HUDEP-2 (cell line): ENCODE measurements around the gene ADSS1.

Experiments
- DNase-seq, 76 experiments: peaks; one replicate each; lab custom pipeline; 2025; ENCODE audit not compliant: unreplicated experiment in 76 of 76; lab: John Stamatoyannopoulos, UW

ADSS1 gene

DNA sequence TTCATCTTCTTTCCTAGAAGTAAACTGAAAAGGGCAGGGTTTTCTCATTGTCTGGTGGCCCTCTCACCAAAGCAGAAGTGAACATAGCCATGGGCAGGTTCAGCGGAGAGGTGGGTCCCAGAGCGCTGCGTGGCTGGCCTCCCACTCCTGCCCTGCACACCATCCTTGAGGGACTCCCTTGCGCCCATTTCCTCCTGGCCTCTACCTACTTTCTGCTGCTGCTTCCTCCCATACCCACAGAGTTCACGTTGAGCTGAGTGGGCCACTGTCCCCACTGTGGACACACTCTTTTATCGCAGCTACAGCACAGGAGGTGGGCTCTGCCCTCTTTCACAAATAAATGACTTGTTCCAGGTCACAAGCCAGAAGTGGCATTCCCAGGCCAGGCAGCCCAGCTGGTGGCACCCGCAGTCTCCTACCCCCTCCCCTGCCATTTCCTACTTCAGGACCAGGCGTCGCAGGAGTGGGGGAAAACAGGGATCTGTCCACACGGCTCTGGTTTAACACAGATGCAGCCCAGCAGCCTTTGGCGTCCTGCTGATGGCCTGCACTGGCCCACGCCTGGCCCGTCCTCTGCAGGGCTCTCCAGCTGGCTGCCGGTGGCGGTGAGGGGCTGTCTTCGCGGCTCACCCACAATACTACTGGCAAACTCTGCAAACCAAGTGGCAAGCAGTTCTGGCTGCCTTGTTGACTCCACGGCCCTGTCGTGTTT, 33.8 kb downstream of the ADSS1 start:
- DNase-seq: no peak

DNA sequence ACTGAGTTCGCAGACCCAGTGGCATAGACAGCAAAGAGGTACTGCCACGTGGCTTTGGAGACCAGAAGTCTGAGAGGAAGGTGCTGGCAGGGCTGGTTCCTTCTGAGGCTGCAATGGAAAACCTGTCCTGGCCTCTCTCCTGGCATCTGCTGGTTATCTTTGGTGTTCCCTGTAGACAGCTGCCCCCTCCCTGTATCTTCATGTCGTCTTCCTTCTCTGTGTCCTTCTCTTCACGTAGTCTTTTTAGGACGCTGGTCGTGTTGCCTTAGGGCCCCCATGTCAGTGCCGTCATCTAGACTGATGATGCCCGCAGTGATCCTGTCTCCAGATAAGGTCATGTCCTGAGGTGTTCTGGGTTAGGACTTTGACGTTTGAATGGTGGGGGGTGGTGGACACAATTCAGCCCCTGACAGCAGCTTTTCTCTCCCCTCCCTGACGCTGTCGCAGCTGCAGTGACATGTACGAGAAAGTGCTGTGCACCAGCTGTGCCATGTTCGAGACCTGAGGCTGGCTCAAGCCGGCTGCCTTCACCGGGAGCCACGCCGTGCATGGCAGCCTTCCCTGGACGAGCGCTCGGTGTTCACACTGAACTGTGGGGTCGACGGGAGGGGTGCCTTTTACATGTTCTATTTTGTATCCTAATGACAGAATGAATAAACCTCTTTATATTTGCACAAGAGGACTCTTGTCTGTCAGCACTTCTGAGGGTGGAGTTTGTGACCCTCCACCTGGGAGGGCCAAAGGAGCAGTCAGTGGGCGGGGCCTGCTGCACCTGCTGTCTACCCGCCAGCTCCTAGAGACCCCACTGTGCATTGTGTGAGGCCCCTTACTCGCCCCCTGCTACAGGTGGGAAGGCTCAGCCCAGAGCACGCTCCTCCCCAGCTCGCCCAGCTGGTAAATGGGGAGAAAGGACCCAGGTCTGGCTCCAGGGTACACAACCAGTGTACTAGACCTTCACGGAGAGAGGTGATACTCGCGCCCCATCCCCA, 35.2 kb downstream of the ADSS1 start:
- no peak for DNase-seq

DNA sequence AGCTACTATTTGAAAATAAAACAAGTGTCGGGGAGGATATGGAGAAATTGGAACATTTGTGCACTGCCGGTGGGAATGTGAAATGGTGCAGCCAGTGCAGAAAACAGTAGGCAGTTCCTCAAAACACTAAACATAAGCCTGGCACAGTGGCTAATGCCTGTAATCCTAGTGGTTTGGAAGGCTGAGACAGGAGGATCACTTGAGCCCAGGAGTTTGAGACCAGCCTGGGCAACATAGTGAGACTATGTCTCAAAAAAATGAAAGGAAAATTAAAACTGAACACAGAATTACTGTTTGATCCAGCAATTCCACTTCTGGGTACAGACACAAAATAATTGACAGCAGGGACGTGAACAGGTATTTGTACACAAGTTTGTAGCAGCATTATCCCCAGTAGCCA, 41.5 kb downstream of the ADSS1 start:
- no peak for DNase-seq

DNA sequence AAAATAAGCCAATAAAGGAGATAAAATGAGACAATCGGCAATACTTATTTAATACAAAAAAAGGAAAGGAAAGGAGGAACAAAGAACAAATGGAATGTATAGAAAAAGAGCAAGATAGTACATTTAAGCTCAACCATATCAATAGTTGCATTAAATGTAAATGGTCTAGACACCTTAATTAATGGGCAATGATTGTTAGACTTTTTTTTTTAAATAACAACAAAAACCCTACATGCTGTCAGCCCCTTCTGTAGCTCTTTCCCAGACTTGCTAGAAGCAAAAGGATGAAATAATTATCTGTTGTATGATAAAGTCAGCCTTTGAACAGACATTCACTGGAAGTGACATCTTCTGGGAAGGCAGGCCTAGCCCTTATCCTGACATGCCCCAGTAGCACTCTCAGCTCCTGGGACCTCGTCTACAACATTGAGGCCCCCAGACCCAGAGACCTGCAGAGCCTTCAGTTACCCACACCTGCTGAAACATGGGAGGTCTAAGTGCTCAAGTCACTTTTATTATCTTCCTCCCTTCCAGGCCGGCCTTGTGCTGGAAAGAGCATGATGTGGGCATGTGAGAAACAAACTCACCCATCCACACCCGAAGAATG, 42.3 kb downstream of the ADSS1 start:
- no peak for DNase-seq

DNA sequence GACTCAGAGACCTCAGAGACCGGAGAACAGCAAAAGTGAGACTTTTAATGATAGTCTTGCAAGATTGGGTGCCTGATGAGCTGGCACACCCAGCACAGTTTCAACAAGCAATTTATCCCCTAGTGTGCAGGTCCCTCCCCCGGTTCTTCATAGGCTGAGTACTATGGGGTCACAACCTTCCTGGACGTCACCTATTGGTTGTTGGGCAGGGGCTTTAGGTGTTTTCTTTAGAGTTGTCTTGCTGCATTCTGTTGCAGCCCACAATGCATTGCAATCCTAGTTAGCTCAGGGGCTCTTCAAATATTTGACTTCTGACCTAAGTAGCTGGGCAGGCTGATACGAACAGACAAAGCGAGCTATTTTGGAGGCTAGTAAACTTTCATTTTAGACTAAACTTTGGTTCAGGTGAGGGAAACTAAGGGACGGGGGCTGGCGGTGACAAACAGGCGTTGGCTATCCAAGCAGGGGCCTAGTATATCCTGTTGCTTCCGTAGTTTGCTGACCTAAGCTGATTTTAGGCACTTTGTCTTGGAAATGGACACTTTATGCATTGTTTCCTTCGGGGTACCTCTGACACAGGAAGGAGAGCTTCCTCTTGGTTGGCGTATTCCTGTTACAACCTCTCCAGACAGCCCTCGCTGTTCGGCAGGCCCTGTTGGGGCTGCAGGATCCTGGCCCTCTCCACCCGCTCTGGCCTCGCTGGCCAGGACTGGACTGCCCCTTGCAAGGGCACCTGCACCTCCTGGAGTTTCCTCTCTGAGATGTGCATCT, 43.0 kb downstream of the ADSS1 start:
- no peak for DNase-seq

DNA sequence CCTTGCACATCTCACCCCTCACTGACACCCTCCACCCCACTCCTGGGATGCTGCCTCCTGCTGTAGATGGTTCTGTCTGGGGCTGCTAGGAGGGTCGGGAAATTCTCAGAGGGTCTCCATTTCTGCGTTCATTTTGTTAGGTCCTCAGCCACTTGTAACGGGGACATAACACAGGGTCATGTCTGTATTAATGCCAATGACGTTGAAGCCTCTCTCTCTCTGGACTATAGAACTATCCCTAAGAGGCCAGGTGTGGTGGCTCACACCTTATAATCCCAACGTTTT, 43.5 kb downstream of the ADSS1 start:
- no peak for DNase-seq

DNA sequence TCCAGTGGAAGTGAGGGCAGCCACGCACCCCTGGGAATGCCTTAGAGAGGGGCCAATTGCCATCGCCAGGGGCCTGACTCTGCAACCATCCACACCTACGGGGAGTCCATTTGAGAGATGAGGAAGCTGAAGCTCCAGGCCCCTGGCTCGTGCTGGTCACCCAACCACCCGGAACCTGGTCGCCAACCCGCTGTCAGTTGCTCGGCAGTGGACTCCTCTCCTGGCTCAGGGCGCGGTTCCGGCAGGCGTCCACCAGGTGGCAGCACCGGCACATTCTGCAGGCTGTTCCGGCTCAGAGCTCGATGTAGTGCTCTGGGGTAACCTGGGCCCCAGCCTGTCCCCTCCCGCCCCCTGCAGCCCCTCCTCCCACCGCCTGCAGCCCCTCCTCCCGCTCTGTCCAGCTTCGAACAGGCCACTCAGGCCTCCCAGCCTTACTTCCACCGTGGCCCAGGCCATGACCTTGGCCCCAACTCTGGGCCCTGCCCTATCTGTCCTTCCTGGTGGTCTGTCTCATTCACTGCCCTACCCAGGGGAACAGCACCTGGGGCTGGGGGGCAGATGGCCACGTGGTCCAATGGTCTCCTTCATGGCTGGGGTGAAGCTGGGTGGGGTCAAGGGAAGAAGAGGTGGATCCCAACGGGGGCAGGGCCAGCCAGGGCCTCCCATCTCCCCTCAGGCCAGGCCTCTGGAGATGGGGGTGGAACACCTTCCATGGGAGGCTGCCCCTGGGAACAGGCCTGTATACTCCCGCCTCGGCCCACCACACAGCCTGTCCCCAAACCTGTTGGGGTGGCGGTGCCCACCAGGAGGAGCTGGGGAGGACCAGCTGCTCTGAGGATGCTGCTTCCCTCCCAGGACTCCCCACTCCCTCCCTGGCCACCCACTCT, 44.7 kb downstream of the ADSS1 start:
- DNase-seq: peak in 72 of 76 experiments; percentile 5 to 90 (median 71)

DNA sequence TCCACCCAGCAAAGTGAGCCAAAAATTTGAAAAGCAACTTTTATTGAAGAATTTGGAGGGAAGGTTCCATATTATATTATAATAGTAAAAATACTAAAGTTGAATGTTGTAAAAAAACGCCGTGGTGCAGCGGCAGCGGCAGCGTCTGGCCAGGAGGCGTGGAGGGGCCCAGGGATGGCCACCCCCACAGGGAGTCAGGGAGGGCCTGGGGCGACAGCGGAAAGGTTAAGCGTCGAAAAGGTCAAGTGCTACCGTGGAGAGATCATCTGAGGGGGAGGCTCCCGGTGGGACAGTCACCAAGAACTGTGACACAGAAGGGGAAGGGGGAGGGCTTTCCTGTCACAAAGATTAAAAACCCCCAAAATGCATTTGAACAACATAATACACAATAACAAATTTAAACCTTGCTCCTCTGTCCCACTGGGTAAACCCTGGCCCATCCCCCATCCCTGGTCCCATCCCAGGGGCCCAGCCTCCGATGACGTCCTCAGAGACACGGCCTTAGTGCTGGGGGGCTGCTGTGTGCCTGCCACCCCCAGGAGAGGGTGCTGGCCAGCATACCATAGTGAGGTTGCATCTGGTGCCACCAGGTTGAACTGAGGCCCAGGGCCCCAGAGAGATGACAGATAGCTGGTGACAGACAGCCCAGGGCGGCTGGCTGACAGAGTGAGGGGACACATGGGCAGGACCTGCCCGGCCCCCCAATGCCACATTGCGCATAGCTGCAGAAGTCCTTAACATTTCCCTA, 45.5 kb downstream of the ADSS1 start:
- no peak for DNase-seq

DNA sequence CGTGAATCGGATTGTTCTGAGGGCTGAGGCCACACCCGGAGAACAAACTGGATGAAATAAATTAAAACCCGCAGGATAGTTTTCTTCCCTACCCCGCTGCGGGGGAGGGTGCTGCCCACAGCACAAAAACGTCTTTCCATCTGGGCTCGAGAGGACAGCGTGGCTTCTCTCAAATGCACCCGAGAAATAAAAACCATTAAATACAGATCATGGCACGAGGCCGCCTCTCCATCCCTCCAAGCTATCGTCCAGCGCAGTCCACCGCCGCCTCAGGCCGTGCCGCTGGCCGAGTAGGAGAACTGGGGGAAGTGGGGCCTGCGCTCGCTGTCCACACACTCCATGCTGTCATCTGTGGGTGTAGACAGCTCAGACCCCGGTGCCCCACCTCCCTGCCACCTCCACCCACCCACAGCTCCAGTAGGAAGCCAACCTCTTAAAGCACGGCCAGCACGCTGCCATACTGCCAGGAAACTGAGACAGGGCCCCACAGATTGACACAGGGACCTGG, 46.1 kb downstream of the ADSS1 start:
- DNase-seq: no peak

DNA sequence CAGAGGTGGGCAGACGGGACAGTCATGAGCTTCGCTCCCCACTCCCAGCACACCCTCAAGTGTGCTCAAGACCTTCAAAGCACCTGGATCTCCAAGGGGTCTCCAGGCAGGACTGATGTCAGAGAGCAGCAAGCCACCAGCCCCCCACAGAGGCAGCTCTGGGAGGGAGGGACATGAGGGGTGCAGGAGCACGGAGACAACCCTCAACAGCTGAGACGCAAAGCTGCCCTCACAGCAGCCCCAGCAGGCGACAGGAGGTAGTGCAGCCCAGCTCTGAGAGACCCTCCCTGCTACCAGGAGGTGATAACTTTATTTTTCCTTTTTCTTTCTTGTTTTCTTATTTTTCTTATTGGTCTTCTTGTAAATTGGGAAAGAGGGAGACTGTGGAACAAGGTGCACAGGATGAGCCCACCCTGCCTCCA, 46.8 kb downstream of the ADSS1 start:
- DNase-seq: peak in 3 of 76 experiments; percentile 5 to 12 (median 9)

DNA sequence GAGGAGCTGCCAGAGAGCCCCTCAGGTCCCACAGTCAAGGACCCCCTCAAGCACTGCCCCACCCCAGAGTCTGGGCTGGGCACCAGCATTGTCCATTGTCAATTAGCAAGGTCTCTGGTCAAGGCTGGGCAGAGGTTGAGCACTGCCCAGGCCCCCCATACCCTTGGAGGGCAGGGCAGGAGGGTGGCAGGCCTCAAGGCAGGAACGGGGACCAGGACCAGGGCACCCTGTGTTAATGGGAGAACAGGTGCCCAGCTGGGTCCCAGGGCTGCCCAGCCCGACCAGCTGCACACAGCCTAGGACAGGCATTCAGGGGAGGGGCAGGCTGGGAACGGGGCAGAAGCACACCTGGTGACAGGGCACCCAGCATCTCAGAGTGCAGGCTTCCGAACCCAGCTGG, 47.3 kb downstream of the ADSS1 start:
- DNase-seq: no peak

DNA sequence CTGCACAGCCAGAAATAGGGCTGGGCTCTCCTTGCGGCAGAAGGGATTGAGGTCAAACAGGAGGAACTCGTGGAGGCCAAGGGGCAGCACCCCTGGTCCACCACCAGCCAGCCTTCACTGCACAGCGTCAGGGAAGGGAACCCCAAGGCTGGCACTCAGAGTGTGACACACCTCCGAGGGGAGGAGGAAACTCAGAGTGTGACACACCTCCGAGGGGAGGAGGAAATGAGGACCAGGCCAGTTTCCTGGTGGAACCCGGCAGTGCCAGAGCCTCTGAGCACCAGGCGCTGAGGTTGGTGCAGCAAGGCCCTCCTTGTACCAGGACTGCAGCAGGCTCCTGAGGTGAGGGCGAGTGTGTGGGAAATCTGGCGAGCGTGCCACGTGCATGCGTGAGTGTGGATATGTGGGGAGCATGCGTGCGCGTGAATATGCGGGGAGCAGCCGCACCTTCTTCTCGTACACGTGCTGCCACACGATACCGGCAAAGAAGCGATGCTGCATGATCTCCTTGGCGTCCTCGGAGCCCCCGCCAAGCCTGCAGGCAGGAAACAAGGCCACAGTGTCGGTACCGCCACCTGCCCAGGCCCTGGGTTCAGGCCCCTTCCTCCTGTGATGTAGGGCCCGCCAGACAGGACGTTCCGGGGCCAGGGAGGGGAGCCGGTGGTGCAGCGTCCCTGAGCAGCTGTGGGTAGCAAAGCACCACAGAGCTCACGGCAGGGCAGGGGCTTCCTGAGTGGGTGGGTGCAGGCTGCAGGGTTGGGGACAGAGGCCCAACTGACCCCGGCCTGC, 48.1 kb downstream of the ADSS1 start:
- no peak for DNase-seq

DNA sequence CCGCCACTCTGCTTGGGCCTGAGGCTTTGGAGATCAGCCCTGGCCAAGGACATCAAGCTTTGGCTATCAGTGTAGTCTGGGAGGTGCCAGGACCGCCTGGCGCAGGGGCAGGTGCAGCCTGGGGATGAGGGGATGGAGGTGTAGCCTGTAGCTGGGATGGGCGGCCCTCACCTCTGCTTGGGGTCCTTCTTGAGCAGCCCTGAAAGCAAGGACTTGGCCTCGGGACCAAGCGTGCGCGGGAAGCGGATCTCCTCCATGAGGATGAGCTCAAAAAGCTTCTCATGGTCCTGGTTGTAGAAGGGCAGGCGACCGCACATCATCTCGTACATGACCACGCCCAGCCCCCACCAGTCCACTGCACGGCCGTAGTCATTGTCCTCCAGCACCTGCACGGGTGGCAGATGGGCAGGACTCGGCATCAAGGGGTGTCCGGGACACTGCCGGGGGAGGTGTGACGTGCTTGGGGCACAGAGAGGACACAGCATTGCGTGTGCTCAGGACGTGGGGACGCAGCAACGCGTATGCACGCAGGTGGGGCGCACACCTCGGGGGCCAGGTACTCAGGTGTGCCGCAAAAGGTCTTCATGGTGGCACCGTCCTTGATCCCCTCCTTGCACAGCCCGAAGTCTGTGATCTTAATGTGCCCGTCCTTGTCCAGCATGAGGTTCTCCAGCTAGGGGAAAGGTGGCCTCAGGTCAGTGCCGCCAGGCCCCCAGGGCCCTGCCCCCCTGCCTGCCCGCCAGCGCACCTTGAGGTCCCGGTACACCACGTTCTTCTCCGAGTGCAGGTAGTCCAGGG, 48.9 kb downstream of the ADSS1 start:
- DNase-seq: no peak

DNA sequence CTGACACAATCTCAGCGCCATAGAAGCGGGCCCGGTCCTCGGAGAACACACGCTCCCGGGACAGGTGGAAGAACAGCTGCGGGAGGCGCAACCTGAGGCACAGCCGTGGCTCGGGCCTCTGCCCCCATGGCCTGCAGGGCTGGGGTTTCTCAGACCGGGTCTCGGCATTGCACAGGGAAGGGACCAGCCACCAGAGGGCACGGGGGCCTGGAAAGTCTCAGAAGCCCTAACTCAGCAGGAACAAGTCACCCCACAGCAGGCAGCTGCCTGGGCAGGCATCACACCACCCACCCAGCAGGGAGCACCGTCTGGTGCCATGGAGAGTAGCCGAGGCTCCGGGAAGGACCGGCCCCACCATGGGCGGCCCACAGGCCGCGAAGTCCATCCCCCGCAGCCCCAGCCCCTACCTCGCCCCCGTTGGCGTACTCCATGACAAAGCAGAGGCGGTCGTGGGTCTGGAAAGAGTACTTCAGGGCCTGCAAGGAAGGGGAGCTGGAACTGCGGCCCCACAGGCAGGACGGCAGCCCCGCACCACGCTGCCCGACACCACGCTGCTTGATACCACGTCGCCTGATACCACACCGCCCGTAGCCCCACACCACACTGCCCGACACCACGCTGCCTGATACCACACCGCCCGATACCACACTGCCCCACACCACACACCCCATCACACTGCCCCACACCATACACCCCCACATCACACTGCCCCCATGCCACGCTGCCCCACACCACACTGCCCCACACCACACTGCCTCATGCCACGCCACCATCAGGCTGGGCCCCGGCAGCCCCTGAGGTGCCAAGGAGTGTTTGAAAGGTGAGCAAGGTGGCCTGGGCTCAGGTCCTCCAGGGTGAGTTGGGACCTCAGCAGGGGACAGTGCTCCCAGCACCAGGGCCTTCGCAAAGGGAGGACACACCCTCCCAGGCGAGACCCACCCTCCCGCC, 49.8 kb downstream of the ADSS1 start:
- no peak for DNase-seq

DNA sequence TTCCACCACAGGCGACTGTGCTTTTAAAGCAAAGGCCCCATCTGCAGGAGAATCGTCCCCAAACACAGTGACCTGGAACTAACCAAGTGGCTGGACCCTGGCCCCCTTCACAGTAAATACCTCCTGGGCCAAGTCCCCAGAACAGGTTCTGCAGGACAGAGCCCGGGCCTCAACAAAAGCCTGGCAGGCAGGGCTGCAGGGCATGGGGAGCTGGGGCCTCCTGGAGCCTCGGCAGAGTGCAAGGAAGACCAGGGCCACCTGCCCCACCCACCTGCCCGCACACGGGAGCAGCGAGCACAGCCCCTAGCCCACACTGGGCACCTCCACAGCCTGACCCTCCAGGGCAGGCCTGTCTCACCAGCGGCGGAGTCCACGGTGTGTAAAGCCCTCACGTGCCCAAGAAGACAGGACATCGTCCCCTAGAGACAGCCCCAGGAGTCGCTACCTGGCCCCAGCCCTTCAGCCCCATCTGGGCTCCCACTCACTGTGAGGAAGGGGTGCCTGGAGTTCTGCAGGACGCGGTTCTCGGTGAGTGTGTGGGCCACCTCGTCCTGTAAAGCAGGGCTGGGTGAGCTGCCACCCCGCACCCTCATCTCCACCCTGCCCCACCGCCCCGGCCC, 50.5 kb downstream of the ADSS1 start:
- DNase-seq: no peak

DNA sequence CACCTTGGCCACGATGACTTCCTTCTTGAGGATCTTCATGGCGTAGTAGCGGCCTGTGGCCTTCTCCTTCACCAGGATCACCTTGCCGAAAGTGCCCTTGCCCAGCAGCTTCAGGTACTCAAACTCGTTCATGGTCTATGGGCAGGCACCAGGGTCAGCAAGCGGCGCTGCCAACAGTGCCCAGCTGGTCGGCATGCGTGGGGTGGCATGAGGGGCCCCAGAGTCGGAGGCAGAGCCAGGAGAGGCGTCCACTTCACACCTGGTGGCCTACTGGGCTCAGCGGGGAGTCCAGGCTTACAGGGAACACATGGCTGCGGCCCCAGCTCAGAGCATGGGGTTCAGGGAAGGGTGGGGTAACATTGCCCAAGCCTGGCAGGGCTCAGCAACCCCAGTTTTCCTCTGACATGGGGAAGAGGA, 51.1 kb downstream of the ADSS1 start:
- DNase-seq: no peak
